Bronchial smooth muscle cell (primary cell): ENCODE measurements around the gene HS3ST3A1. TPM values are rescaled to one million over a fixed set of nuclear protein-coding genes. Genes with fewer than 3 reads are reported as not detected.

Source experiments
- total RNA-seq: library from RNA; depleted of rRNA; stranded (reverse); fragments of >200 nt; gene quantifications from 2 replicates; pipeline ENCODE4 v1.2.1, GENCODE V29; 2014

Gene HS3ST3A1
- 11.2 and 26.8 TPM in 2 replicates for total RNA-seq

GRCh38 chr17:13601776-13602551 lies at the start of gene HS3ST3A1:
Gene HS3ST3A1 (minus strand): TSS chr17:13601929. CDS start chr17:13601129, 800 bp downstream.

